RWPE1 (cell line): ENCODE results near the gene NMT1.
"Not testable (repeated sequence)": the region's sequence is repeated elsewhere in the genome, so short reads cannot be mapped to it uniquely, and the experiment has no call there.

ENCODE experiments used
- CTCF ChIA-PET: fragments of 350-600 bp; sonication (Branson Sonifier 250); formaldehyde crosslinking; extraction: SDS; loops from one replicate; lab custom pipeline; 2021; lab: Yijun Ruan, JAX
- POLR2A ChIA-PET: fragments of 400-600 bp; formaldehyde crosslinking; extraction: SDS; loops from one replicate; lab custom pipeline; 2020; ENCODE audit warnings: antibody characterized with exemption; ENCODE audit not compliant: low non-redundant PET; lab: Yijun Ruan, JAX
- DNase-seq: peaks from one replicate; pipeline ENCODE4 v3.0.0; 2012; ENCODE audit warnings: low spot score
- H3K27ac ChIP-seq: fragments of 450-650 bp; 2 replicates; pipeline ENCODE4 v1.5.1; 2017
- CTCF ChIP-seq: fragments of 450-650 bp; conservative IDR thresholded peaks from 2 replicates; pipeline ENCODE4 v1.5.1; 2017; ENCODE audit warnings: low read depth, mild to moderate bottlenecking

NMT1 gene

GRCh38 chr17:45123930-45124796 is 63.0 kb downstream of the NMT1 start:
- no peak for TF ChIP-seq CTCF
- DNase-seq: peak; percentile 88
- H3K27ac ChIP-seq: peak overlapping the region; percentile 100
- CTCF ChIA-PET: interaction anchor here (0.5 to 1.2 kb wide), 3 partner anchors 11 to 73 kb away, joined by 3 to 4 read pairs (median 3); partner anchors contain the start of gene ACBD4
- POLR2A ChIA-PET: no interaction called here

GRCh38 chr17:45124797-45125122 is 63.6 kb downstream of the NMT1 start:
- ChIA-PET POLR2A (interaction anchor here (0.6 kb wide), 1 partner anchor 69 kb away, joined by 7 read pairs; no protein-coding TSS in a partner anchor), CTCF (interaction anchor here (1.2 kb wide), 1 partner anchor 10 kb away, joined by 4 read pairs; the partner anchor contains the start of gene ACBD4)
- DNase-seq: not testable (repeated sequence)
- peak overlapping the region; percentile 100 for H3K27ac ChIP-seq

- no peak for TF ChIP-seq CTCF
Measured at GRCh38 chr17:45125509-45125908, 64.4 kb downstream of the NMT1 start.

DNA sequence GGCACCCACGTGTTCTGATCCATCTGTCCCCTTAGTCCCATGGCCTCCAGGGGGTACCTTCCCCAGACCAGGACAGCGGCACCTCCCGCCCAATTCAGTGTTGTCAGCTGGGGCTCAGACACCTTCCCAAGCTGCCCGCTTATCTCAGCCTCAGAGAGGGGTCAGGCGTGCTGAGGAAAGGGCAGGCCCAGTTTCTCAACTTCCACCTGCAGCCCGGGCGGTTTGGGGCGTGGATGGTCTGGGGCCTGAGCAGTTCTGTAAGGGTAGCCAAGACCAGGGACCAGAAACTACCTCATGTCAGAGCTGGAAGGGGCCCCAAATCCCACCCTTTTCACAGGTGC is 66.1 kb downstream of the NMT1 start:
- no peak for DNase-seq
- no peak for TF ChIP-seq CTCF
- H3K27ac ChIP-seq: peak overlapping the region; percentile 100
- ChIA-PET CTCF (interaction anchor here (1.5 kb wide), 1 partner anchor 18 kb away, joined by 3 read pairs; no protein-coding TSS in a partner anchor), POLR2A (no interaction called here)

More at GRCh38 chr17:45125509-45125908, 64.4 kb downstream of the NMT1 start:
- DNase-seq: no peak
- POLR2A ChIA-PET: interaction anchor here (0.6 kb wide), 1 partner anchor 68 kb away, joined by 7 read pairs; no protein-coding TSS in a partner anchor
- CTCF ChIA-PET: interaction anchor here (1.2 kb wide), 1 partner anchor 10 kb away, joined by 4 read pairs; the partner anchor contains the start of gene ACBD4
- H3K27ac ChIP-seq: peak overlapping the region; percentile 100

- ChIA-PET CTCF (interaction anchor here (1.5 kb wide), 1 partner anchor 19 kb away, joined by 3 read pairs; no protein-coding TSS in a partner anchor), POLR2A (no interaction called here)
- H3K27ac ChIP-seq: peak overlapping the region; percentile 100
- TF ChIP-seq CTCF: no peak
- no peak for DNase-seq
Measured at GRCh38 chr17:45127548-45128300, 66.6 kb downstream of the NMT1 start.

DNA sequence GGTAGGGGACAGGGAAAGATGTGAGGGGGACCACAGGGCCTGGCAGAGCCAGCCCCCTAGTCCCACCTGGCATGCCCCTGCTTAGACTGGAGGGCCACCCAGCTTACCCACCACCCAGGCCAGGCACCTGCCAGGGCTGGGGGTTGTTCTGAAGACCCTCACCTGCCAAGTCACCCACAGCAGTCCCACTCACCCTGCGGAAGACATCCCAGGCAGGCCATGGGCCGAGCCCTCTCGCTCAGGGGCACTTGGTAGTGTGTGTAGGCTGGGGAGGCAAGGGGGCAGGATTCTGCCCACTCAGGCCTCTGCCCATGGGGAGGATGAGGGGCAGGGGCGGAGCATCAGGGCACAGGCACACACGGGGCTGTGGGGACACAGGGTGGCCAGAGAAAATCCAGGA is 67.2 kb downstream of the NMT1 start:
- no peak for DNase-seq
- peak overlapping the region; percentile 100 for H3K27ac ChIP-seq
- CTCF ChIA-PET: interaction anchor here (1.5 kb wide), 1 partner anchor 19 kb away, joined by 3 read pairs; no protein-coding TSS in a partner anchor
- no peak for TF ChIP-seq CTCF
- POLR2A ChIA-PET: no interaction called here
